Head of caudate nucleus (tissue), 42 donors: ENCODE results near the gene CSMD2.
A peak's percentile ranks its signal among the peaks of the same experiment; 100 is the strongest.
"Not testable (repeated sequence)": the region's sequence is repeated elsewhere in the genome, so short reads cannot be mapped to it uniquely, and the experiment has no call there.

ENCODE experiments used
- DNase-seq, 42 donors: peaks; one replicate each; pipeline versions ENCODE4 v3.0.0 to v3.0.0-alpha.2; 2020 to 2021; ENCODE audit warnings: mixed read lengths in 7 of 42
- intact Hi-C: fragments of 100-400 bp; cut with DNase I; formaldehyde crosslinking; loops from one replicate; pipeline ENCODE4 v1.15.0; 2022

CSMD2 gene

DNA sequence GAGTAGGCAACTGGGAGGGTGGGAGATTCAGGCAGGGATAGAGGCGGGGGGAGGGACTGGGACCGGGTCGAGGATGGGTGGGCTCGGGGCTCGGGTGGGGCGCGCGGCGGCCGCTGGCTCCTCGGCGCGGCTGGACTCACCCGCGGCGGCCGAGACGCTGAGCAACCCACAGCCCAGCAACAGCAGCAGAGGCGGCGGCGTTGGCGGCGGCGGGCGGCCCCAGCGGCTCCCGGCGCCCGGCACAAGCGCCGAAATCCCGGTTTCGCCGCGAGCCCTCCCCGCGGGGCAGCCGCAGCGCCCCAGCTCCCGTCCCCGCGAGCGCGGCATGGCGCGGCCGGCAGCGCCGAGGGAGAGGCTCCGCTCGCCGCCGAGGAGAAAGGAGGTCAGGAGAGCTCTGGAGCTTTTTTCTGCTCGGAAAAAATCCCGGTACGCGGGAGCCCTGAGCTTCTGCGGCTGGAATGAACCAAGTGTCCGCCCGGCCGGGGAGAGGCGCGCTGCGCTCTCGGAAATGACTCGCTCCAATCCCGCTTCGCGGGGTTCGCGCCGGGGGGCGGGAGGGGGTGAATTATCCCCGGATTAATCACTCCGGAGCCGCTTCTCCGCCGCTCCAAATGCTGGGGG is at the start of gene CSMD2:
Gene CSMD2, minus strand, starts transcription at position 460 of the 621 bp plus-strand sequence. Its CDS starts 133 bp downstream, at position 327.
- intact Hi-C loops = loop anchor here (5.0 to 10.0 kb wide), 2 partner anchors 53 to 520 kb away; no protein-coding TSS in a partner anchor
- DNase-seq = peak; percentile 76 to 96 (median 91)

GRCh38 chr1:34213956-34214355 is 48.9 kb upstream of the CSMD2 start:
- no peak for DNase-seq
- intact Hi-C loops = no loop called here

- DNase-seq = no peak
- intact Hi-C loops = no loop called here
Measured at GRCh38 chr1:34212673-34213072, 47.6 kb upstream of the CSMD2 start.

- peak in 1 of 42 donors; percentile 38 for DNase-seq
- intact Hi-C loops = no loop called here
Measured at GRCh38 chr1:34199927-34200326, 34.9 kb upstream of the CSMD2 start.

GRCh38 chr1:34192621-34193020 is 27.6 kb upstream of the CSMD2 start:
- intact Hi-C loops = no loop called here
- DNase-seq = no peak

- intact Hi-C loops = no loop called here
- DNase-seq = no peak
Measured at GRCh38 chr1:34190692-34191091, 25.7 kb upstream of the CSMD2 start.

DNA sequence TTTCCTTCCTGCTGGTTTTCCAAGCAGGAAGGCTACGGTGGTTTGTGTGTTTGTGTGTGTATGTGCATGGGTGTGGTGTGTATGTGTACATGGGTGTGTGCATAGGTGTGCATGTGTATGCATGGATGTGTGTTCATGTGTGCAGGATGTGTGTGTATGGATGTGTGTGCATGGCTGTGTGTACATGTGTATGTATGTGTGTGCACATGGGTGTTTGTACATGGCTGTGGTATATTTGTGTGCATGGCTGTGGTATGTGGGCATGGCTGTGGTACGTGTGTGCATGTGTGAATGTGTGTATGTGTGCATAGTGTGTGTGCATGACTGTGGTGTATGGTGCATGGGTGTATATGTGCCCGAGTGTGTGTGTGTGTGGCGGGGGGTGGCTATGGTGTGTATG is 24.0 kb upstream of the CSMD2 start:
- intact Hi-C loops = no loop called here
- no peak for DNase-seq

- intact Hi-C loops = no loop called here
Measured at GRCh38 chr1:34188418-34188817, 23.4 kb upstream of the CSMD2 start.

GRCh38 chr1:34186741-34187494 is 21.9 kb upstream of the CSMD2 start:
- intact Hi-C loops = no loop called here
- DNase-seq = no peak

More at GRCh38 chr1:34188418-34188817, 23.4 kb upstream of the CSMD2 start:
- no peak for DNase-seq

DNA sequence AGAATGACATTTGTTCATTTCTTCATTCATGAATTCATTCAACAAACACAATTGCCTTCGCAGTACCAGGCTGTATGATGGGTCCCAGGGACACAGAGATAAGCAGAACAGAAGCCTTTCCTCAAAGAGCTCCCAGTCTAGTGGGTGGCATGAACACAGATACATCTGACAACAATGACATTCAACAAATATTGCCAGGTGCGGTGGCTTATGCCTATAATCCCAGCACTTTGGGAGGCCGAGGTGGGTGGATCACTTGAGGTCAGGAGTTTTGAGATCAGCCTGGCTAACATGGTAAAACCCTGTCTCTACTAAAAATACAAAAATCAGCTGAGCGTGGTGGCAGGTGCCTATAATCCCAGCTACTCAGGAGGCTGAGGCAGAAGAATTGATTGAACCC is 18.4 kb upstream of the CSMD2 start:
- intact Hi-C loops, DNase-seq: not testable (repeated sequence)

DNA sequence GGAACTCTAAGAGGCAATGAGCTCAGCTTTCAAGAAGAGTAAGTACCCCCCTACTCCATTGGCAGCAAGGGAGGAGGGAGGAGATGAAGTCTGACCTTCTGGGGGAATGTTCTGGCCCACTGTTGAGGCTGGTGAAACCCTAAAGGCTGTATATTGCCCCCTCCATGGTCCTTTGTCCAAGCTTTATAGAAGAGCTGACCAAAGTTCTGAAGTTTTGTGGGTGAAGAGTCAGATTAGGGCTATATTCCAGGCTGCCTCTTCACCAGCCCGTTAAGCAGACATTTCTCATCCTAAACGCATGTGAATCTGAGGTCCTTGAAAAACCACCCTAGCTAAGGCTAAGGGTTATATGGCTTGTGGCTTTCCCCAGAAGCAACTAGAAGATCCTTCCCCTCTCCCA is 13.0 kb upstream of the CSMD2 start:
- no peak for DNase-seq
- intact Hi-C loops = no loop called here

- intact Hi-C loops = no loop called here
- DNase-seq = peak in 40 of 42 donors; percentile 8 to 83 (median 57)
Measured at GRCh38 chr1:34176830-34177603, 12.0 kb upstream of the CSMD2 start, which contains the start of gene C1orf94. TSS of gene C1orf94 (plus strand) at chr1:34176907. CDS start at chr1:34177790, 883 bp downstream.

DNA sequence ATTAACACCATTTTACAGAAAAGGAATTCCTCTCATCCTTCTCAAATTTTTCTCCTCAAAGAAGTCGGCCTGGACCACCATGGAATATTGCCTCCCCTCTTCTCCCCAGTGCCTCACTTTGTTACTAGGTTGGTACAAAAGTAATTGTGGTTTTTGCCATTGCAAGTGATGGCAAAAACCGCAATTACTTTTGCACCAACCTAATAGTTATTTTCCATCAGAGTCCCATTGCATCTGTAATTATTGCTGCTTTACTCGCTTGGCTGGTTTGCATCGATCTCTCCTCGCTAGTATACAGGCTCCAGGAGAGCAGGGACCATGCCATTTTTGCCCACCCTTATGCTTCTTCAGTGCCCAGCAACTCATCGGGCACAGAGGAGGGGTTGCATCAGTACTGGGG is 10.7 kb upstream of the CSMD2 start:
- DNase-seq = no peak
- intact Hi-C loops = no loop called here

DNA sequence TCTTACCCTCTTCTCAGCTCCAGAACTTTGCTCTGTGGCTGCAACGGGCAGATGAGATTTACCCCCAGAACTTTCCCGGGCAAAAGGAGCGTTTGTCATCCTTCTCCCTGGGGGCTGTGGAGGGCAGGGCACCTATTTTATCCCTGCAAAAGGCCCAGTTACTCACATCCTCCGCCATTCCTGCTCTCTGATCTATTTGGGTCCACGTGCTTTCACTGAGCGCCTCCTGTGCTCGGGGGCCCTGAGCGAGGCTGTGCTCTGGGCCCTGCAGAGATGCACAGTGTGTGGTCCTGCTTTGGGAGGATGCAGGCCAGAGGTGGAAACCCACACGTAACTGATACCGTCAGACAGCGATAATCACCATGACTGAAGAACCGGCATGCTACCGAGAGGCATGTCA is 2.4 kb upstream of the CSMD2 start:
- DNase-seq = peak in 2 of 42 donors; percentile 9 to 19
- intact Hi-C loops = loop anchor here (10.0 kb wide), 1 partner anchor 523 kb away; no protein-coding TSS in a partner anchor

GRCh38 chr1:34166625-34167361 is 1.8 kb upstream of the CSMD2 start:
- intact Hi-C loops = loop anchor here (10.0 kb wide), 1 partner anchor 522 kb away; no protein-coding TSS in a partner anchor
- peak; percentile 79 to 96 (median 89) for DNase-seq

- intact Hi-C loops = loop anchor here (10.0 kb wide), 1 partner anchor 521 kb away; no protein-coding TSS in a partner anchor
- DNase-seq = peak in 41 of 42 donors; percentile 5 to 85 (median 44)
Measured at GRCh38 chr1:34166191-34166624, 1.2 kb upstream of the CSMD2 start.

DNA sequence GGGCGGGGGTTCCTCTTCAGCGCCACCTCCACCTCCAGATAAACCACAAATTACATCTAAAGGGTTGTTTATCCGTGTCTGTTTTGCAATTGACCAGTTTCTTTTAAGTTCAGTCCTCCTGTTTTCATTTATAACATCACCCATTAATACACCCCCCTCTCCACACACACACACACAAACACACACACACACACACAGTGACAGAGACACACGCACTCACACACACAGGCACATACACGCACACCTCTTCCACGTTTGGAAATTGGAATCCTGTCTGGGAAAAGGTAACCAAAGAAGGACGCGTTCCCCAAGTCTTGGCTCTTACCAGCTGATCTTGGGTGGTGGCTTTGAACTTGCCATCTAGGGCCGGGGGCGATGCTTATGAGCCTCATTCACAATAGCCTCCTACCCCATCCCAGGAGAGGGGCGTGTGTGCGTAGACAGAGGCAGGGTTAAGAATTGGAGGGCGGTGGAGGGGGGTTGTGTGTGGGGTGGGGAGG is 442 bp upstream of the CSMD2 start:
- DNase-seq = peak in 22 of 42 donors; percentile 5 to 65 (median 27)
- intact Hi-C loops = loop anchor here (10.0 kb wide), 1 partner anchor 521 kb away; no protein-coding TSS in a partner anchor
